CD4-positive, alpha-beta T cell treated with Interleukin-21 for 1 hour (primary cell): ENCODE measurements around the gene PAX3.

Source experiments
- DNase-seq: peaks from one replicate; pipeline ENCODE4 v3.0.0-alpha.2; 2020

Gene PAX3

DNA sequence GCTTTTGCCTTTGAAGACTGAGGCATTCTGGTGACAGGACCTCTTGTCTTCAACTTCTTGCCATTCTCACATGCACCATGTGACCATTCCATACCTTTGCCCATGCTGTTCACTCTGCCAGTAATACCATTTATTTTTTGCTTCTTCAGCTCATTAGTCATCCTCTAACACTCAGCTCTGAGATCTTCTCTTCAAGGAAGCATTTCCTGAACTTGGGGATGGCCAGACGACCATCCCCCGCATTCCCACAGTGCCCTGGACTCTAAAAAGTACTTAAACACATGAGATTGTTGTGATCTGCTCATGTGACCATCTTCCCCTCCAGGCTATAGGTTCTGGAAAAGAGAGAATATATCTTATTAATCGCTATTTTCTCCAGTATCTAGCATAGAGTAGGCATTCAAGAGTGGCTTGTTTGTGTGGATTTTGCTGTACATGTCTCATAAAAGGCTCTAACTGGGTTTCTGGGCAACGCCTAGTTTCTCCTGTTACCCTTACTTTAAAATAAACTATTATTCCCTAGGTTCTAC is 33.9 kb downstream of the PAX3 start:
- DNase-seq, result no peak

DNA sequence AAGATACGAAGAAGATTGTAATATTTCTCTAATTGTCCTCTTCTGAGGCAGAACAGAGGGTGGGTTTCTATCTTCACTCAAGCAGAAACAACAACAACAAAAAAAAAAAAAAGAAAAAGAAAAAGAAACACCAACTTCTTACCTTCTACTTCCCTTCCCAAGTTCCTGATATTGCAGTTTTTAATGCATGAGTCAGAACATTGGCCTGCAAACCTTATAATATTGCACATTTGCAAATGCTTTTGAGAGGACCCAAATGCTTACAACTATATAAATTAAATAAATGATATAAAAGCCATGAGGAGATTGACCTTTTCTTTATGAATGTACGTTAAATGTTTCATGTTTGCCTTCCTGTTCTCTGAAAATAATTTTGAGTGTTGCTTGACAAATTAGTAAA is 37.3 kb downstream of the PAX3 start:
- no peak for DNase-seq

DNA sequence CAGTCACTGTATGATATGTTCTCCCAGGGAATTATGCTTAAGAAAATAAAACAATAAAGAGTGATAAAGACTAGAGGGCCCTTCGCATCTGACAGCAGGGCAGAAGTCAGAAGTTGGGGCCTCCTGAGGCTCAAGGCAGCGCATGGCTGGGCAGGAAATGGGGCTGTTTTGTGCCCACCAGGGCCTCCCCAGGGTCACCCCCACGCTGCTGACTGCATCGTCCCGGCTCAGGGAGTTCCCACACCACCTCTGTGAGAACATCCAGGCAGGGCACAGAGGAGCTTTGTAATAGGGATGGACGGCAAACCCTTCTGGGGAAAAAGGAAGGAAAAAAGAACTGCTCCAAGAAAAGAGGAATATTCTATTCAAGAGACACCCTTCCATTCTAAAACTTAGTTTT is 41.2 kb downstream of the PAX3 start:
- no peak for DNase-seq

GRCh38 chr2:222256250-222256649 is 42.5 kb downstream of the PAX3 start:
- DNase-seq, result no peak

DNA sequence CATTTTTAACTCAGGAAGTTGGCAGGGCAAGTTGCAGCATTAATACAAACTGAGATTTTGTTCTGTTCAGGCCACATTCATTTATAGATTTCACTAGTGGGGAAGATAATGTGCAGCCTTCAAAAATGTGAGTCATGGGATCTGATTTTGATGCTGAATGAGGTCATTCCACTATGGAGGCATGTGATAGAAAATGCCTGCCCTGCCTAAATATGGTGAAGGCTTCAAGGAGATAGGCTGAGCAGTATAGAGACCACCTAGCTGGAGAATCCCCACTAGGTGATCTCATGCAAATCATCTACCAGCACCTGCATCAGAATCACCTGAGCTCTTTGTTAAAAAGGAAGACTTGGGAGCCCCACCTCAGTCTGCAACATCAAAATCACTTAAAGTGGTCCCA is 43.7 kb downstream of the PAX3 start:
- no peak for DNase-seq

GRCh38 chr2:222250313-222250712 is 48.5 kb downstream of the PAX3 start:
- DNase-seq, result no peak

DNA sequence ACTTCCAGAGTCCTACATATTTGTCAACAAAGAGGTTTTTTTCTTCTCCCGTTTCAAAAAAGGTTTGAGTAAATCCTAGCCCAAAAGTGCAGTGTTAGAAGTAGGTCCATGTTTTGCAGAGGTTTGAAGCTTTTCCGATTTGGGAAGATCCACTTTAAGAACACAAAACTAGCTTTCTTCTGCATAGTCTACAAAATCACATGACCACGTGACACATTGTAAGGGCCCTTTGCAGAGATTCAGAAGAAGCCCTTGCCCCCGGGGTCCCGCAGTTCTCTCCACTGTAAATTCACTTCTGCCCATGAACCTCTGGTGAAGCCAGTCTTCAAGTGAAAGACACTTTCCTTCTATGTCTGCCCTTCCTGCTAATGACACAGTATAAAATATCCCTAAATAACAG is 49.4 kb downstream of the PAX3 start:
- DNase-seq, result no peak

DNA sequence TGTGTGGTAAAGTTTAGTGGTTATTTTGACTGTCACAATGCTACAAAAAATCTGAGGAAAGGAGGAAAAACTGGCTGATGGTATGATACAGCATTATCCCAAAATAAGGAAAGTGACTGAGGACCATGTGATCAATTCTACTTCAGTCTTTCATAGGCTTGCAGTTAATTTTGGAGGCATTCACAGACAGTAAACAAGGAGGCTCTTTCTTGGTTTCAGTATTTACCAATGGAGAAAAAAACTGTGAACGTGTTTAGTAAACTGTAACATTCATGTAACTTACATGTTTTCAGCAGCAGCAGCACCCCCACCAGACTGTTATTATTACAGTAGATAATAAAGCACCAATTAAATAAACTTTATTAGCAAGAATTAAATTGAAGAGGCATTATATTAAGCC is 50.0 kb downstream of the PAX3 start:
- DNase-seq, result no peak

GRCh38 chr2:222248256-222248655 is 50.5 kb downstream of the PAX3 start:
- DNase-seq, result no peak

GRCh38 chr2:222242532-222242931 is 56.3 kb downstream of the PAX3 start:
- no peak for DNase-seq

DNA sequence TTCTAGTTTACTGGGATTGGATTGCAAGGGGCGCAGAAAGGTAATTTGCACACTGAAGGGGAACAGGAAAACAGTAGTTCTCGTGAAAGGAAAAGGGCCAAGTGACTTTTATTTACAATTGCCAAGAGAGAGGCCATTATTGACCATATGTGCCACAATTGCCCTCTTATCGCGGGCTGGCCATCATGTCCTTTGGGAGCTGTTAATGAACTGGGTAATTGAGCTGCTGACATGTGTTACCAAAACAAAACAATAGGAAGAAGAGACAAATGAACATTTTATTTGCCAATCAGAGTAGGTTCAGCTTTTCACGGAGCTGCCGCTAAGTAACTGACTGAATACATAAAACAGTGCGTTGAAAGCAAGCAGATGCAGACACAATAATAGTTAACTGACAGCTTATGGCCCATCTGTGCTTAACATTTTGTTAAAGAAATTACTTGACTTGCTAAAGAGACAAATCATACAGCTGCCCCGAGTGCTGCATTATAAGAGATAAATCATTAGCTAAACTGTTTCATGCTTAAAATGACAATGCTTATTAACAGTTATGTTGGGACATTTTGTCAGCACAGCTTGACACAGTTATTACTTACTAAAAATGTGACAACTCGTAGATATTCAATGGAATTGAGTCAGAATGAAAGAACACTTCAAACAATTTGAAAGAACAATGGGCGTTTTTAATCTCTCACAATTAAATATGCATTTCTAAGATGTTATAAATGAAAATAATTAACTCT is 57.5 kb downstream of the PAX3 start:
- no peak for DNase-seq

DNA sequence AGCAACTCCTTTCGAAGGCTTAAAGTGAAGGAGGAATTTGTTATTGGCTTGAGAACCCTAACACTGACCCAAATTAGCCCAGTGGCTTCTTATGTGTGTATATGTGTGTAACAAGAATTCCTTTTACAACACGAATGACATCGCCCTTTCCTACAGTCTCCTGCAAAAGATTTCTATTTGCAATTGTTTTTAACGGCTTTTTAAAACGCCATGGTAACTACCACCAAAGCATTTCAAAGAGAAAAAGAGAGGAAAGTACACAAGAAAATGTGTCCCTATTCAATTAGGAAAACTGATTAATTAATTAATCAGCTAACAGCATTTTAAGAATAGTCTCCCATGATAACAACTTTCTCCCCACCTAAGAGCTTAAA is 58.1 kb downstream of the PAX3 start:
- DNase-seq, result no peak

DNA sequence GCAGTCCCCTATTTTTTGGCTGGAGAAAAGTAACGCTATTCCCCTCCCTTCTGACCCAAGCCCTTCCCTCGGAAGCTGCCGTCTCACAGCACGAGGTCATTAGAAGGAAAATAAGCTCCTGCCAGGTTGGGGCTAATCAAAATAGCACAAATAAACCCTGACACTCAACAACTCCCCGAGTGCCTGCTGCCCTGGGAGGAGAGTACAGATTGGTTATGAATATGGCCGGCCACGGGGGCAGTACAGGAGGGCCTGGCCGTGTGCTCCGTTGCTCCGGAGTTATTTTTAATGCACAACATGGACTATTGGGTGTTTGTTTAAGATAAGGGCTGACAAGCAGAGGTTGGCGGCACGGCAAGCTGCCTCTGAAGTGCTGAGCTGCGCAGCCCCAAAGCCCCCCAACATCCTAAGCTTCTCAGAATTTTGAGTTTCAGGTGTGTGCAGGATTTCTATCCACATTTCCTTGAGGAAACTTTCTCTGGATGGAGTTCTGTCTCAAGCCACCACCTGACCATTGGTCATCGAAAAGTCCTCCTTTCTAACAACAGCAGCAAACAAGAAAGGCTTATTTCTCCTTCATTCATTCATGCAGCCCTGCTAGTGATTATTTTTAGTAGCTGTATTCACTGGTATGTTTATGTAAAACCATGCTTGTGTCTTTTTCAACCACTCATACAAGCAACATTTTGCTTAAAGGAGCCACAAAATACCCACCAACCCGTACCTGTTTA is 58.7 kb downstream of the PAX3 start:
- no peak for DNase-seq

GRCh38 chr2:222239091-222239490 is 59.7 kb downstream of the PAX3 start:
- no peak for DNase-seq

- no peak for DNase-seq
These were observed 60.7 kb downstream of the PAX3 start for GRCh38 chr2:222238072-222238471.

DNA sequence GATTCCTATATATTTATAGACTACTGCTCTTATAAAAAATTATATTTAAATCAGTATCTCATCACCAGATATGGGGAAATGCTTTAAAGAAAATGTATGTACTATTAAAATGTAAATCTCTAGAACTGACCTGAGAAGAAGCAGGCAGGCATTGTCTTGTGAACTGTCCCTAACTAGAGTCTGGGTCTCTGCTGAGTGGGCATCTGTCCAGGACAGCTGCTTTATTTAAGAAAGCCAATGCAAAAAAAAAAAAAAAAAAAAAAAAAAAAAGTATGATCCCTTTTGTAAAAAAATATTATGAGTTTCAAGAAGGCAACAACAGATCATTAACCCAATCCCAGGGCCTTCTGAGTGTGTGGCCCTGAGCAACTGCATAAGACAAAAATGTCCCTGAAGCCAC is 66.0 kb downstream of the PAX3 start:
- DNase-seq, result no peak

DNA sequence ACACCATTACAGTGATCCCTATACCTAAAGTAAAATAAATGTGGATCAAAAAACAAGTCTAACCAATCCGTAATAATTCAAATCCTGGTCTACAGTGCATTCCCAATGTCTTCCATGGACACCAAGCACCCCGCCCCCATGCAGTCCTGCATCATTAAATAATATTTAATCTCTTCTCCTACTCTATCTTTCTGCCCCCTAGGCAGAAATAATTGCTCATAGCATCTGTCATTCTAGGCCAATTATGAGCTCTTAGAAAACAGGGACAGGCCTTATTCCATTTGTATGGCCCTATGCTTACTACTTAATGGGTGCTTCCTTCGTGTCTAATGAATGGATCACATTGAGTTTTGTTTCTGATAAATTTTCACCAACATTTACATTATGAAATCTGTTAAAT is 66.4 kb downstream of the PAX3 start:
- no peak for DNase-seq

- no peak for DNase-seq
These were observed 70.7 kb downstream of the PAX3 start for GRCh38 chr2:222228054-222228453.

DNA sequence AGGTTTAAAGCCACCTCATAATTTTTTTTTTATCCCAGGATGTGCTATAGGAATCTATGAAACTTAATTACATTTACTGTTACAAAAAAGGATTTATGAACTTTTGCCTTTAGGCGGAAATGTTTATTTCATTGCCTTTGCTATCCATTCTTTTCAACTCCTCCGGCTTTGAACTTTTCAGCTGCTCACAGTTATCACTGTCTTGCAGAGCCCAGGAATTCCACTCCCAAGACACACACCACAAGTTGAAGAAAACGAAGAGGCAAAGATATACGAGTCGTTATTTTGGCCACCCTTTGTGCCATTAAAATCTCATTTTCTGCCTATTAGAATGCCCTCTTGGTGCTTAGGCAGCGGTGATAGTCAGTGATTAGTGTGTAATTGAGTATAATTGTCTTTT is 80.0 kb downstream of the PAX3 start:
- DNase-seq, result no peak

GRCh38 chr2:222217712-222218111 is 81.1 kb downstream of the PAX3 start:
- DNase-seq, result no peak

DNA sequence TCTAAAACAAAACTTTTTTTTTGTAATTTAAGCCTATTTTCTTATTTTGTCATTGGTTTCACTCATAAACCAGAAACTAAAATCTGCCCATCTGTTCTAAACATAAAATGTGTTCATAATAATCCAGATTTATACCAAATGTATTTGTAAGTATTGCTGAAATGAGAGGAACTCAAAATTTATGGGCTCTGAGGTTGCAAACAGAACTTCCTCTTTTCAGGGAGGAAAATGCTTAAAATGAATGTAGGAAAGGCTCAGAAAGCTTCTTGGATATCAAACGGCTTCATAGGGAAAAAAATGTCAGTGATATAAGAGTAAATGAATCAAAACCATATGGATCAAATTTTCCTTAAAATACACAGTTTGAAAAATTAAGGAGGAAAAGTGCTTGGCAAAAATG is 83.9 kb downstream of the PAX3 start:
- no peak for DNase-seq

GRCh38 chr2:222213049-222213448 is 85.7 kb downstream of the PAX3 start:
- DNase-seq, result no peak

GRCh38 chr2:222212571-222212970 is 86.2 kb downstream of the PAX3 start:
- DNase-seq, result no peak

GRCh38 chr2:222208010-222208690 is 90.6 kb downstream of the PAX3 start:
- DNase-seq, result no peak
